PFSK-1 (cell line): ENCODE measurements around the gene COL23A1.

Experiments
- FOXP2 ChIP-seq: optimal IDR thresholded peaks from 2 replicates; pipeline ENCODE3; 2011; ENCODE audit warnings: borderline replicate concordance, control low read depth, inconsistent platforms; ENCODE audit not compliant: insufficient read depth; ENCODE audit errors: extremely low read length, extremely low read depth
- POLR2AphosphoS5 ChIP-seq: IDR thresholded peaks from 2 replicates; pipeline ENCODE4 v1.6.1; 2012; ENCODE audit warnings: low read depth, mild to moderate bottlenecking, control low read depth, low read length, moderate library complexity
- SIN3A ChIP-seq: IDR thresholded peaks from 2 replicates; pipeline ENCODE4 v1.6.1; 2012; ENCODE audit warnings: mild to moderate bottlenecking, low read length, moderate library complexity, borderline replicate concordance; ENCODE audit not compliant: insufficient read depth
- TAF1 ChIP-seq: IDR thresholded peaks from 2 replicates; pipeline ENCODE4 v1.6.1; 2012; ENCODE audit warnings: low read length, control low read depth, borderline replicate concordance; ENCODE audit not compliant: insufficient read depth
- TF ChIP-seq, protein P1 (sequence below), 2 experiments: IDR thresholded peaks; 2 replicates each; pipeline versions ENCODE4 v1.6.1 to v1.8.0; 2011 to 2012; ENCODE audit warnings: low read depth in 2 of 2, low read length in 2 of 2, control low read depth in 1 of 2, inconsistent platforms in 1 of 2, mild to moderate bottlenecking in 1 of 2, moderate library complexity in 1 of 2; ENCODE audit not compliant: insufficient read depth in 1 of 2

The COL23A1 gene

DNA sequence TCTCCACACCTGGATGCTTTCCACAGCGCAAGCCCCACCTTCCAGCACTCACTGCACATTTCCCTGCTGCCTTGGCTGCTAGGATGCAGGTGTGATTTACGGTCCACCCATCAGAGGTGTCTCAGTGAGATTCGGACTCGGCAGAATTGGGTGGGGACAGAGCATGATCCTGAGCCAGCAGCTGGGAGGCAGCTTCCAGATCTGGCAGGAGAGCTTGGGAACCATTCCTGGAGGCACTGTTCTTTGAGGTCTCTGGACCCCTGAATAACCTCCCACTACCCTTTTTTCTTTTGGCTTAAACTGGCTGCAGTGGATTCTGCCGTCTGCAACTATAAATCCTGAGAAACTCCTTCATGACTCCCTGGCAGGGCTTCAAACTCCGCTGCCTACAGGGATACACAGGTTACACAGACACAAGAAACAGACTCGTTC is 258.0 kb downstream of the COL23A1 start:
- TF ChIP-seq POLR2AphosphoS5 (no peak), FOXP2 (no peak)

DNA sequence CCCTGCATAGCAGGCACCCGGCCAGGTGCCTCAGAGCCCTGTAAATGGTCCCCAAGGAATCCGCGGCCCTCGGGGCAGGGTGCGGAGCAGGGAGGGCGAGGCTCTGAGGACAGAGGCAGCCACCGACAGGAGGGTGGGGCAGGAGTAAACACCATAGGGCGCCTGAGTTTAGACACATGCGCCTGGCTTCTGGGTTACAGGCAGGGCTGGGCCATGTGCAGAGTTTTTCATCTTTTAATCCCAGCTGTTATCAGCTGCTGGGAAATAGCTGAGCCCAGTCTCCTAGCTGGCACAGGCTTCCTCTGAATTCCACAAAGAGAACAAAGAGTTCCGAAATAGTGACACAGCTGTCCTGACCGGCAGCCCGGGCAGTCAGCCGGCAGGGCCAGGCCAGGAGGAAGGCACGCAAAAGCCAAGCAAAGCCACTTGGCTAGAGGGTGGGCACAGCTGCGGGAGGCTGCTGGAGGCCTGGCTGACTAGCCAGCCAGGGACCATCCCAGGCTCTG is 258.6 kb downstream of the COL23A1 start:
- TF ChIP-seq TAF1 (no peak), SIN3A (no peak), POLR2AphosphoS5 (no peak), FOXP2 (no peak)
- TF ChIP-seq, protein P1, sequence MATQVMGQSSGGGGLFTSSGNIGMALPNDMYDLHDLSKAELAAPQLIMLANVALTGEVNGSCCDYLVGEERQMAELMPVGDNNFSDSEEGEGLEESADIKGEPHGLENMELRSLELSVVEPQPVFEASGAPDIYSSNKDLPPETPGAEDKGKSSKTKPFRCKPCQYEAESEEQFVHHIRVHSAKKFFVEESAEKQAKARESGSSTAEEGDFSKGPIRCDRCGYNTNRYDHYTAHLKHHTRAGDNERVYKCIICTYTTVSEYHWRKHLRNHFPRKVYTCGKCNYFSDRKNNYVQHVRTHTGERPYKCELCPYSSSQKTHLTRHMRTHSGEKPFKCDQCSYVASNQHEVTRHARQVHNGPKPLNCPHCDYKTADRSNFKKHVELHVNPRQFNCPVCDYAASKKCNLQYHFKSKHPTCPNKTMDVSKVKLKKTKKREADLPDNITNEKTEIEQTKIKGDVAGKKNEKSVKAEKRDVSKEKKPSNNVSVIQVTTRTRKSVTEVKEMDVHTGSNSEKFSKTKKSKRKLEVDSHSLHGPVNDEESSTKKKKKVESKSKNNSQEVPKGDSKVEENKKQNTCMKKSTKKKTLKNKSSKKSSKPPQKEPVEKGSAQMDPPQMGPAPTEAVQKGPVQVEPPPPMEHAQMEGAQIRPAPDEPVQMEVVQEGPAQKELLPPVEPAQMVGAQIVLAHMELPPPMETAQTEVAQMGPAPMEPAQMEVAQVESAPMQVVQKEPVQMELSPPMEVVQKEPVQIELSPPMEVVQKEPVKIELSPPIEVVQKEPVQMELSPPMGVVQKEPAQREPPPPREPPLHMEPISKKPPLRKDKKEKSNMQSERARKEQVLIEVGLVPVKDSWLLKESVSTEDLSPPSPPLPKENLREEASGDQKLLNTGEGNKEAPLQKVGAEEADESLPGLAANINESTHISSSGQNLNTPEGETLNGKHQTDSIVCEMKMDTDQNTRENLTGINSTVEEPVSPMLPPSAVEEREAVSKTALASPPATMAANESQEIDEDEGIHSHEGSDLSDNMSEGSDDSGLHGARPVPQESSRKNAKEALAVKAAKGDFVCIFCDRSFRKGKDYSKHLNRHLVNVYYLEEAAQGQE (IDR thresholded peaks at IDR 0.05; ENCODE audit: insufficient read depth in 1 of 2, low read depth in 2 of 2, low read length in 2 of 2): no peak

DNA sequence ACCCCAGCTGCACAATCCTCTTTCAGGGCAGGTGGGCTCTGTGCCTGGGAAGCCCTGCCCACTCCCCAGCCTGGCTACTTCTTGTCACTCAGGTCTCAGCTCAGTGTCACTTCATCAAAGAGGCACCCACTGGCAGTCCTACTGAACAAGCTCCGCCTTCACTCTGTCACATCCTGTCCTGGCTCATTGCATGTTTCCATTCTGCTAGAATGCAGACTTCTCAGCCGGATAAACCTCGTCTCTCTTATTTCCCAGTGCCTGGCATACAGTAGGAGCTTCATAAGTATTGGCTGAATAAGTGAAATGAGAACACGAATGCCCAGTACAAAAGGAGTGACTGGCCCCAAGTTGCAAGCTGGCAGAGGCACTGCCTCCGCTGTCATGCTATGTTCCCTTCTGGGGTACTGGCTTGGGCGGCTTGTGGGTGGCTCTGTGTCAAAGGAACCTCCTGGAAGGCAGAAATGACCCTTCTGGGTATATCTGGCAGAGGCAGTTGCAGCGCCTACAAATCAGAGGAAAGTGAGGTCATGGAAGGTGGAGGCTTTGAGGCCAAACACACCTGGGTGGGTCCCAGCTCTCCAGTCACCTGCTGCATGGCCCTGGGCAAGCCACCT is 259.3 kb downstream of the COL23A1 start:
- TF ChIP-seq FOXP2: no peak
- TF ChIP-seq, protein P1 (IDR thresholded peaks at IDR 0.05; ENCODE audit: insufficient read depth in 1 of 2, low read depth in 2 of 2, low read length in 2 of 2): no peak

DNA sequence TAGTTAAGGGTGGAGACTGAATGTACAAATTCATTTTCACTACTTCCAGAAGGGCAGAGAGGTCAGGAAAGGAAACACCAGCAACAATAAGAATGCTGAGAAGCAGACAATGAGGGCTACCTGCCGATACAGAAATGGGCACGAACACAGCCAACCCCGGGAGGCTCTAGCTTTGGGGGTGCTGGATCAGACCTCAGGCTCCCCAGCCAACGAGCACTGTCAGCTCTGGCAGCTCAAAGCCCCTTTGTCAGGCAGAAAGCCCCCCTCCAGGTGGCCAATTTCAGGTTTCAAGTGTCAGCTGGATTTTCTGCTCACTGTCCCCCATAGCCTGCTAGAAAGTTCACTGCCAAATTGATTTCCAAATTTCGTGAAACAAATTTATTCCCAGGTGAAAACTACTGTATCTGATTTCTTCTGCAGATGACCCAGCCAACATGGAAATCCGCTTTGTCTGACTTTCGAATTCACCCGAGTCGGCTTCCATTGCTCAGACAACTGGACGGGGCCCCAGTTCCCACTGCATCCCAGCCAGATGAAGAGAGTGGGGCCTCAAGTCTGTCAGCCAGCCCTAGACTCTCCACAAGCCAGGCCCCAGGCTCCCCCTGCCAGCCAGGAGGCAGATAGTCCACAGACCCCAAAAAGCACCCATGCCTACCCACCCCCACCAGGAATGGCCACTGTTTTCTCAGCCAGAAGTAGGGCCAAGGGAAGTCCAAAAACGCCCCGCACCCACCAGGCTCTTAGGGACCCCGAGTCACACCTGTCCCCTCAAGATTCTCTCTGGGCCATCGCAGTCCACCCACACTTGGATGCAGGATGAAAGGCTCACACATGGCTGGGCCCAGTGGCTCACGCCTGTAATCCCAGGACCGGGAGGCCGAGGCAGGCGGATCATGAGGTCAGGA is 261.1 kb downstream of the COL23A1 start:
- TF ChIP-seq SIN3A: no peak
- TF ChIP-seq POLR2AphosphoS5: no peak
- TF ChIP-seq TAF1: no peak
- TF ChIP-seq, protein P1 (IDR thresholded peaks at IDR 0.05; ENCODE audit: insufficient read depth in 1 of 2, low read depth in 2 of 2, low read length in 2 of 2): no peak
- TF ChIP-seq FOXP2: no peak

DNA sequence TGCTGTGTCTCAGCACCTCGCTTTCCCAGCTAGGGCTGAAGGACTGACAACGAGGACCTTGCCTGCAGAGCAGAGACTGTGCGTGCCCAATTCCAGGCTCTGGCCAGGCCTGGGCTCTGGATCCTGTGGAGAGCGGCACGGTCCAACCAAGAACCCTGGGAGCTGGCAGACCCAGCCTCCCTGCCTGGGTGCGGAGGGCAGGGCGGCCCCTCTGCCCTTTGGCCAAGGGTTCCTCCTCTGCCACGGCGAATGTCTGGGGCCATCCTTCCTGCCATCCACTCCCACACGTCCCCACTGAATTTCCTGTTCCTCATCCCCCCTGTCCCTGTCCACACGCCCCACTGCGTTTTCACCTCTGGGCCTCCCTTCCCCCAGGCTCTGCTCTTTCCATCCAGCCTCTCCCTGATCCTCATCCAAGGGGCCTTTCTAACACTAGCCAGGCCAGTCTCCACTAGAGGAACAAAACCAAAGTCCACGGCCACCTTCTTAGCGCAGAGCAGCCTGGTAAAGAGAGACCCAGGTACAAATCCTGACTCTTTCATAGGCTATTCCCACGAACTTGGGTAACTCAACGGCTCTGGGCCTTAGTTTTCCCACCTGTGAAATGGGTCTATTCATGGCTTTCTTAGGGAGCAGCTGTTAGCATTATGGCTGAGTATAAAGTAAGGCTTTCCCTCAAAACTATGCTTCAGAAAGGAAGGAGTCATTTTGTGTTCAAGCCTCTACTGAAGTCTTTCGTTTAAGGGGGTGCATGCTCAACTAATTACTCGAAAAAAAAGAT is 262.1 kb downstream of the COL23A1 start:
- TF ChIP-seq, protein P1 (IDR thresholded peaks at IDR 0.05; ENCODE audit: insufficient read depth in 1 of 2, low read depth in 2 of 2, low read length in 2 of 2): no peak
- TF ChIP-seq SIN3A (no peak), POLR2AphosphoS5 (no peak), TAF1 (no peak)
